ENCODE measurements around the gene RNASEH2A. TPM values are rescaled to one million over a fixed set of nuclear protein-coding genes. Genes with fewer than 3 reads are reported as not detected.

RNASEH2A gene
- total RNA-seq, 1 experiment from 2014 or later: 72.9 TPM

Small RNA genes lying within 50 kb of the gene (microRNA-seq; reads per million reads assigned to microRNA genes)
- gene MIR5684 (ENCODE audit: borderline number of aligned reads): not detected
- not detected for gene MIR6794 (ENCODE audit: borderline number of aligned reads)

Other genes with a start within 250 kb of the RNASEH2A start
- gene ZNF490, start 195.8 kb upstream of the RNASEH2A start, total RNA-seq (2021): 7.3 to 7.7 TPM (median 7.6 TPM) in 3 replicates
- gene ZNF791, start 195.7 kb upstream of the RNASEH2A start, total RNA-seq (2021): 21.4 to 25.9 TPM (median 23.9 TPM) in 3 replicates
- 69.2 to 73.4 TPM (median 72.0 TPM) in 3 replicates for gene MAN2B1, start 139.8 kb upstream of the RNASEH2A start, total RNA-seq (2021)
- gene WDR83, start 139.8 kb upstream of the RNASEH2A start, total RNA-seq (2021): 21.8 to 26.3 TPM (median 23.7 TPM) in 3 replicates
- gene DHPS, start 124.7 kb upstream of the RNASEH2A start, total RNA-seq (2021): 93.3 to 115 TPM (median 104 TPM) in 3 replicates
- not detected in 3 replicates for gene GNG14, start 118.6 kb upstream of the RNASEH2A start, total RNA-seq (2021)
- 13.7 to 16.0 TPM (median 15.2 TPM) in 3 replicates for gene FBXW9, start 110.0 kb upstream of the RNASEH2A start, total RNA-seq (2021)
- gene TNPO2, start 82.7 kb upstream of the RNASEH2A start, total RNA-seq (2021): 90.9 to 105 TPM (median 94.4 TPM) in 3 replicates
- gene TRIR, start 71.9 kb upstream of the RNASEH2A start, total RNA-seq (2021): 165 to 172 TPM (median 167 TPM) in 3 replicates
- gene GET3, start 69.1 kb upstream of the RNASEH2A start, total RNA-seq (2021): 104 to 110 TPM (median 104 TPM) in 3 replicates
- gene BEST2, start 54.8 kb upstream of the RNASEH2A start, total RNA-seq (2021): 3.3 to 4.7 TPM (median 4.1 TPM) in 3 replicates
- 70.0 to 83.3 TPM (median 81.4 TPM) in 3 replicates for gene HOOK2, start 31.0 kb upstream of the RNASEH2A start, total RNA-seq (2021)
- 6.6 to 11.5 TPM (median 10.2 TPM) in 3 replicates for gene JUNB, start 15.1 kb upstream of the RNASEH2A start, total RNA-seq (2021)
- 378 to 447 TPM (median 447 TPM) in 3 replicates for gene PRDX2, start 4.8 kb upstream of the RNASEH2A start, total RNA-seq (2021)
- 30.1 to 50.2 TPM (median 47.0 TPM) in 3 replicates for gene THSD8, start 4.5 kb upstream of the RNASEH2A start, total RNA-seq (2021)
- gene RTBDN, start 28.0 kb downstream of the RNASEH2A start, total RNA-seq (2021): 2.4 to 3.8 TPM (median 3.1 TPM) in 3 replicates
- 24.3 to 28.4 TPM (median 27.3 TPM) in 3 replicates for gene MAST1, start 31.9 kb downstream of the RNASEH2A start, total RNA-seq (2021)
- gene DNASE2, start 74.9 kb downstream of the RNASEH2A start, total RNA-seq (2021): 31.7 to 35.7 TPM (median 33.4 TPM) in 3 replicates
- 0.32 to 0.89 TPM (median 0.72 TPM) in 3 replicates for gene KLF1, start 80.6 kb downstream of the RNASEH2A start, total RNA-seq (2021)
- gene GCDH, start 84.6 kb downstream of the RNASEH2A start, total RNA-seq (2021): 58.6 to 69.0 TPM (median 59.8 TPM) in 3 replicates
- gene SYCE2, start 112.7 kb downstream of the RNASEH2A start, total RNA-seq (2021): 1.1 to 2.2 TPM (median 1.9 TPM) in 3 replicates
- gene FARSA, start 127.1 kb downstream of the RNASEH2A start, total RNA-seq (2021): 103 to 108 TPM (median 106 TPM) in 3 replicates
- 977 to 1,088 TPM (median 978 TPM) in 3 replicates for gene CALR, start 132.0 kb downstream of the RNASEH2A start, total RNA-seq (2021)
- 84.3 to 96.6 TPM (median 96.2 TPM) in 3 replicates for gene RAD23A, start 139.3 kb downstream of the RNASEH2A start, total RNA-seq (2021)
- gene GADD45GIP1, start 150.6 kb downstream of the RNASEH2A start, total RNA-seq (2021): 54.4 to 57.9 TPM (median 56.1 TPM) in 3 replicates
- 0.18 to 0.23 TPM (median 0.22 TPM) in 3 replicates for gene DAND5, start 163.0 kb downstream of the RNASEH2A start, total RNA-seq (2021)
- 0.44 to 1.5 TPM (median 1.4 TPM) in 3 replicates for gene NFIX, start 188.9 kb downstream of the RNASEH2A start, total RNA-seq (2021)